OCI-LY3 (cell line): ENCODE data around the gene DOK3.

Source experiments
- EZH2phosphoT487 ChIP-seq: fragments of 200-600 bp; shearing (Covaris generic); IDR thresholded peaks from 2 replicates; pipeline ENCODE4 v1.6.1; 2018; ENCODE audit warnings: antibody characterized with exemption, mixed run types, low read depth
- TF ChIP-seq, protein P1 (sequence below): fragments of 200-600, 300-600 bp; sonication (generic); IDR thresholded peaks from 2 replicates; pipeline ENCODE4 v1.5.1; 2014; ENCODE audit warnings: antibody characterized with exemption, low read length, low read depth

DNA sequence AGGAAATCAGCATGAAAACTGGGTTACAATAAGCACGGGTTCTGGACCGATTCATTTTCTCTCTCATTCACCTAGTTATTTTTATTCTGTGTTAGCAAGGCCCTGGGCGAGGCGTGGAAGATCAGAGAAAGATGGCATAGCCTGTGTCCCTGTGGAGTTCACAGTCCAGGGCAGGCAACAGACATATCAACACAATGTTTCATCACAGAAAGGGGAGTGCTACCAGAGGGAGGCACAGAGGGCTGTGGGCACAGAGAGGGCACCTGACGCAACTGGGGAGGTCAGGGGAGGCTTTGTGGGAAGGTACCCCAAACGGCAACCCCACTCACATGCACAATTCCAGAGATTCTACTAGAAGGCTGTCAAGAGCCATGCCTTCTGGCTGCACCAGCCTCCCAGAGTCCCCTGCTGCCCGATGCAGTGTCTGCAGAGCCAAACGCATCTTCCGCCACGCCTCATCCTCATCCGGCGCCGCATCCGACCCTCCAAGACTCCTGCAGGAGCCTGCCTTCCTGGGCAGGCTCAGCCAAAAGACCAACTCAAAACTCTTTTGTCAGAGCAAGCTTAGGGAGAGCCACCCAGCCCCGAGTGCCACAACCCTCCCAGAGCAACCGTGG, 43.3 kb upstream of the DOK3 start:
- no peak for TF ChIP-seq EZH2phosphoT487
- TF ChIP-seq, protein P1, sequence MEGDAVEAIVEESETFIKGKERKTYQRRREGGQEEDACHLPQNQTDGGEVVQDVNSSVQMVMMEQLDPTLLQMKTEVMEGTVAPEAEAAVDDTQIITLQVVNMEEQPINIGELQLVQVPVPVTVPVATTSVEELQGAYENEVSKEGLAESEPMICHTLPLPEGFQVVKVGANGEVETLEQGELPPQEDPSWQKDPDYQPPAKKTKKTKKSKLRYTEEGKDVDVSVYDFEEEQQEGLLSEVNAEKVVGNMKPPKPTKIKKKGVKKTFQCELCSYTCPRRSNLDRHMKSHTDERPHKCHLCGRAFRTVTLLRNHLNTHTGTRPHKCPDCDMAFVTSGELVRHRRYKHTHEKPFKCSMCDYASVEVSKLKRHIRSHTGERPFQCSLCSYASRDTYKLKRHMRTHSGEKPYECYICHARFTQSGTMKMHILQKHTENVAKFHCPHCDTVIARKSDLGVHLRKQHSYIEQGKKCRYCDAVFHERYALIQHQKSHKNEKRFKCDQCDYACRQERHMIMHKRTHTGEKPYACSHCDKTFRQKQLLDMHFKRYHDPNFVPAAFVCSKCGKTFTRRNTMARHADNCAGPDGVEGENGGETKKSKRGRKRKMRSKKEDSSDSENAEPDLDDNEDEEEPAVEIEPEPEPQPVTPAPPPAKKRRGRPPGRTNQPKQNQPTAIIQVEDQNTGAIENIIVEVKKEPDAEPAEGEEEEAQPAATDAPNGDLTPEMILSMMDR, result no peak
